ENCODE data around the gene ENOX1.

The ENOX1 gene

GRCh38 chr13:43464578-43465264 is 322.1 kb downstream of the ENOX1 start:
- H3K4me1 ChIP-seq (ENCODE audit: insufficient read depth, low read length): no peaks in the 10 kb centered on the region
- H3K36me3 ChIP-seq (ENCODE audit: insufficient read depth, low read length): no peaks in the 10 kb centered on the region
- no peaks in the 10 kb centered on the region for H4K20me1 ChIP-seq (ENCODE audit: insufficient read depth, low read length)
- ATAC-seq (ENCODE audit: insufficient read depth, low read depth) (no peak), DNase-seq (no peak)
- no peaks in the 10 kb centered on the region for H3K9me3 ChIP-seq (ENCODE audit: insufficient read depth, low read length, severe bottlenecking)
- no peaks in the 10 kb centered on the region for H3K27me3 ChIP-seq (ENCODE audit: insufficient read depth, low read length, poor library complexity)
- no peak overlapping the region for H3K27ac ChIP-seq (ENCODE audit: low read length)
- H3K4me2 ChIP-seq (ENCODE audit: insufficient read depth, low read length): no peak overlapping the region
- H2AFZ ChIP-seq (ENCODE audit: low read depth, low read length): no peak overlapping the region
- H3K79me2 ChIP-seq (ENCODE audit: insufficient read depth, low read length): no peaks in the 10 kb centered on the region
- TF ChIP-seq EZH2 (IDR thresholded peaks at IDR 0.05; ENCODE audit: borderline replicate concordance, low read depth, low read length, severe bottlenecking) (no peak), CTCF (IDR thresholded peaks at IDR 0.05; ENCODE audit: borderline replicate concordance, extremely low read depth, low read length, poor library complexity, severe bottlenecking) (no peak)
- no peak overlapping the region for H3K4me3 ChIP-seq (ENCODE audit: low read depth in 1 of 2, low read length in 2 of 2)
- H3K9ac ChIP-seq (ENCODE audit: low read depth, low read length): no peak overlapping the region

- no peak overlapping the region for H3K4me2 ChIP-seq (ENCODE audit: insufficient read depth, low read length)
- no peak overlapping the region for H3K4me3 ChIP-seq (ENCODE audit: low read depth in 1 of 2, low read length in 2 of 2)
- ATAC-seq (ENCODE audit: insufficient read depth, low read depth): no peak
- no peak overlapping the region for H3K9ac ChIP-seq (ENCODE audit: low read depth, low read length)
- DNase-seq: no peak
- no peak overlapping the region for H3K27ac ChIP-seq (ENCODE audit: low read length)
- H2AFZ ChIP-seq (ENCODE audit: low read depth, low read length): no peak overlapping the region
- no peaks in the 10 kb centered on the region for H3K36me3 ChIP-seq (ENCODE audit: insufficient read depth, low read length)
- no peak for TF ChIP-seq CTCF (IDR thresholded peaks at IDR 0.05; ENCODE audit: borderline replicate concordance, extremely low read depth, low read length, poor library complexity, severe bottlenecking)
- TF ChIP-seq EZH2 (IDR thresholded peaks at IDR 0.05; ENCODE audit: borderline replicate concordance, low read depth, low read length, severe bottlenecking): no peak
- H3K79me2 ChIP-seq (ENCODE audit: insufficient read depth, low read length): no peaks in the 10 kb centered on the region
- 0 out of 2 replicates have a peak, but pooled peaks cover 2% of the 10 kb centered on the region for H4K20me1 ChIP-seq (ENCODE audit: insufficient read depth, low read length)
- no peaks in the 10 kb centered on the region for H3K4me1 ChIP-seq (ENCODE audit: insufficient read depth, low read length)
- peaks cover 4% of the 10 kb centered on the region for H3K27me3 ChIP-seq (ENCODE audit: insufficient read depth, low read length, poor library complexity)
- no peaks in the 10 kb centered on the region for H3K9me3 ChIP-seq (ENCODE audit: insufficient read depth, low read length, severe bottlenecking)
These were observed 338.0 kb downstream of the ENOX1 start for GRCh38 chr13:43448605-43449336.

- DNase-seq (no peak), ATAC-seq (ENCODE audit: insufficient read depth, low read depth) (no peak)
- Histone ChIP-seq H2AFZ (ENCODE audit: low read depth, low read length) (no peak overlapping the region), H4K20me1 (ENCODE audit: insufficient read depth, low read length) (0 out of 2 replicates have a peak, but pooled peaks cover 2% of the 10 kb centered on the region), H3K9me3 (ENCODE audit: insufficient read depth, low read length, severe bottlenecking) (no peaks in the 10 kb centered on the region), H3K4me3 (ENCODE audit: low read depth in 1 of 2, low read length in 2 of 2) (no peak overlapping the region), H3K4me1 (ENCODE audit: insufficient read depth, low read length) (no peaks in the 10 kb centered on the region), H3K9ac (ENCODE audit: low read depth, low read length) (no peak overlapping the region), H3K27me3 (ENCODE audit: insufficient read depth, low read length, poor library complexity) (peaks cover 9% of the 10 kb centered on the region), H3K79me2 (ENCODE audit: insufficient read depth, low read length) (no peaks in the 10 kb centered on the region), H3K27ac (ENCODE audit: low read length) (no peak overlapping the region), H3K4me2 (ENCODE audit: insufficient read depth, low read length) (no peak overlapping the region), H3K36me3 (ENCODE audit: insufficient read depth, low read length) (no peaks in the 10 kb centered on the region)
- TF ChIP-seq CTCF (IDR thresholded peaks at IDR 0.05; ENCODE audit: borderline replicate concordance, extremely low read depth, low read length, poor library complexity, severe bottlenecking): no peak
- no peak for TF ChIP-seq EZH2 (IDR thresholded peaks at IDR 0.05; ENCODE audit: borderline replicate concordance, low read depth, low read length, severe bottlenecking)
These were observed 340.6 kb downstream of the ENOX1 start for GRCh38 chr13:43446126-43446525.
